GM12878 (cell line): ENCODE results near the gene DAAM1. TPM values are rescaled to one million over a fixed set of nuclear protein-coding genes. Genes with fewer than 3 reads are reported as not detected.

Experiments
- ATAC-seq: fragments of 200-7000 bp; cut with Tn5 transposase; 3 replicates; pipeline ENCODE4 v1.9.1; 2020; ENCODE audit warnings: mild to moderate bottlenecking, moderate library complexity
- BruUV-seq: library from RNA; stranded (reverse); fragments of 400-500 nt; replicated peaks from 2 replicates; lab custom pipeline; 2021; lab: Mats Ljungman, UMichigan
- CTCF ChIA-PET: fragments of 300-600 bp; sonication (Branson Sonifier 250); formaldehyde crosslinking; extraction: SDS; loops from one replicate; lab custom pipeline; 2021; ENCODE audit warnings: inconsistent platforms; lab: Yijun Ruan, JAX
- POLR2A ChIA-PET: fragments of 350-600 bp; formaldehyde crosslinking; extraction: SDS; loops from one replicate; lab custom pipeline; 2021; ENCODE audit warnings: inconsistent platforms; lab: Charles Lee
- RAD21 ChIA-PET: fragments of 300-600 bp; sonication (Branson Sonifier 250); formaldehyde crosslinking; loops from one replicate; lab custom pipeline; 2023; ENCODE audit warnings: antibody characterized with exemption; ENCODE audit not compliant: unreplicated experiment; lab: Charles Lee
- SMC1A ChIA-PET: fragments of 300-600 bp; sonication (Branson Sonifier 250); formaldehyde crosslinking; loops from one replicate; lab custom pipeline; 2023; ENCODE audit not compliant: unreplicated experiment, uncharacterized antibody; lab: Charles Lee
- DNase-seq: peaks from one replicate; pipeline ENCODE4 v3.0.0-alpha.2; 2011; ENCODE audit warnings: low read depth, low spot score
- FAIRE-seq: peaks from 3 replicates; lab custom pipeline; 2011; peaks lifted over from hg19 to GRCh38; lab: Jason Lieb, UNC
- H2AFZ ChIP-seq: 2 replicates; pipeline ENCODE4 v1.6.0; 2011; ENCODE audit warnings: low read depth, low read length, control low read depth; ENCODE audit not compliant: control insufficient read depth
- H3K27ac ChIP-seq: 2 replicates; pipeline ENCODE4 v1.5.1; 2011; ENCODE audit warnings: control low read depth; ENCODE audit not compliant: control insufficient read depth, insufficient read depth
- H3K27me3 ChIP-seq, 2 experiments: replicated peaks in 1 of 2; 2 replicates each; pipeline versions ENCODE4 v1.6.0 to v1.6.1; 2011; ENCODE audit warnings: low read length in 1 of 2; ENCODE audit not compliant: control insufficient read depth in 2 of 2, insufficient read depth in 2 of 2
- H3K36me3 ChIP-seq, 2 experiments: 2 replicates each; pipeline ENCODE4 v1.5.1; 2011; ENCODE audit warnings: low read length in 1 of 2; ENCODE audit not compliant: control insufficient read depth in 2 of 2, insufficient read depth in 2 of 2
- H3K4me1 ChIP-seq: 2 replicates; pipeline ENCODE4 v1.6.1; 2011; ENCODE audit warnings: mild to moderate bottlenecking, low read length, moderate library complexity, mixed read lengths; ENCODE audit not compliant: control insufficient read depth, insufficient read depth
- H3K4me2 ChIP-seq: 2 replicates; pipeline ENCODE4 v1.6.0; 2011; ENCODE audit warnings: control low read depth; ENCODE audit not compliant: control insufficient read depth, insufficient read depth
- H3K4me3 ChIP-seq: fragments of 200-600 bp; sonication (generic); 2 replicates; pipeline ENCODE4 v1.5.1; 2016
- H3K79me2 ChIP-seq: 2 replicates; pipeline ENCODE4 v1.6.0; 2011; ENCODE audit warnings: low read length; ENCODE audit not compliant: control insufficient read depth, insufficient read depth
- H3K9ac ChIP-seq: 2 replicates; pipeline ENCODE4 v1.8.0; 2011; ENCODE audit warnings: low read length, control low read depth, mixed read lengths; ENCODE audit not compliant: control insufficient read depth, insufficient read depth
- H3K9me3 ChIP-seq: replicated peaks from 3 replicates; pipeline ENCODE4 v1.5.1; 2011; ENCODE audit warnings: mild to moderate bottlenecking, low read length; ENCODE audit not compliant: control insufficient read depth, insufficient read depth
- H4K20me1 ChIP-seq: 2 replicates; pipeline ENCODE4 v1.6.0; 2011; ENCODE audit not compliant: control insufficient read depth, insufficient read depth
- NBN ChIP-seq: fragments of 450-650 bp; IDR thresholded peaks from 2 replicates; pipeline ENCODE4 v1.6.1; 2016
- REST ChIP-seq: IDR thresholded peaks from 2 replicates; pipeline ENCODE4 v1.6.1; 2012; ENCODE audit warnings: mild to moderate bottlenecking, low read depth, low read length
- WGBS: methylation state at CpG from one replicate; pipeline ENCODE4 v1.1.6; 2016; ENCODE audit warnings: low lambda C conversion rate; ENCODE audit not compliant: insufficient replicate concordance, insufficient coverage; ENCODE audit errors: missing lambda C conversion rate; 5-methylcytosine and 5-hydroxymethylcytosine counted together
- in situ Hi-C: fragments of 300-500 bp; cut with MboI; formaldehyde crosslinking; loops from 9 replicates; pipeline ENCODE4 v1.14.3; 2018; ENCODE audit warnings: mixed read lengths
- intact Hi-C: fragments of 100-400 bp; cut with micrococcal nuclease; formaldehyde crosslinking; loops from one replicate; pipeline ENCODE4 v1.14.2; 2022; ENCODE audit not compliant: unreplicated experiment
- polyA plus RNA-seq, 11 experiments: library from polyadenylated mRNA; depleted of rRNA in 4 of 11; unstranded in 6 of 11; stranded (reverse) in 5 of 11; fragments of >200 nt; fragmentation: Nextera tagmentation in 4 of 11; fragmentation: Illumina TruSeq in 1 of 11; extraction: Ambion mirVana in 4 of 11; extraction: Trizol in 1 of 11; gene quantifications; 1 replicate in 1 of 11; 2 replicates in 10 of 11; pipeline versions ENCODE4 v1.2.1 to v1.2.3, GENCODE V29; 2011 to 2016; ENCODE audit warnings: inconsistent platforms in 2 of 11, missing spikeins in 2 of 11, low read depth in 1 of 11
- total RNA-seq, 4 experiments: library from RNA; depleted of rRNA in 3 of 4; stranded (reverse); fragments of >200 nt in 3 of 4; fragmentation: Illumina TruSeq in 1 of 4; extraction: Trizol in 1 of 4; gene quantifications; 2 replicates each; pipeline versions ENCODE4 v1.2.1 to v1.2.3, GENCODE V29; 2013 to 2021

Gene DAAM1
- total and polyA plus RNA-seq, 10 of the 15 experiments (the other 5 are each of a cell fraction or from before 2014, with no cell fraction given): 13.8 to 32.4 (median 24.2) TPM

- H3K4me2 ChIP-seq: no peak overlapping the region
- no peak for FAIRE-seq
Observed at GRCh38 chr14:59407246-59408010, 219.0 kb downstream of the DAAM1 start.

More at GRCh38 chr14:59407246-59408010, 219.0 kb downstream of the DAAM1 start:
- H3K27me3 ChIP-seq: no peaks in the 10 kb centered on the region
- TF ChIP-seq REST: no peak
- TF ChIP-seq NBN: no peak
- POLR2A ChIA-PET: no interaction called here
- intact Hi-C loops: no loop called here
- H2AFZ ChIP-seq: no peak overlapping the region
- no peak overlapping the region for H3K9ac ChIP-seq
- CTCF ChIA-PET: interaction anchor here (0.5 to 1.0 kb wide), 3 partner anchors 17 to 555 kb away, joined by 3 to 7 read pairs (median 4); no protein-coding TSS in a partner anchor
- no peaks in the 10 kb centered on the region for H3K79me2 ChIP-seq
- H3K4me3 ChIP-seq: no peak overlapping the region
- DNase-seq: no peak
- no peak for ATAC-seq
- no peaks in the 10 kb centered on the region for H3K36me3 ChIP-seq
- no peak overlapping the region for H3K27ac ChIP-seq
- no peaks in the 10 kb centered on the region; the same call in 2 of the 3 replicates for H3K9me3 ChIP-seq
- no TSS peak for BruUV-seq
- SMC1A ChIA-PET: interaction anchor here (1.3 kb wide), 1 partner anchor 282 kb away, joined by 3 read pairs; no protein-coding TSS in a partner anchor
- 60% methylated on average over 4 of the region's 4 CpGs for WGBS
- no peaks in the 10 kb centered on the region for H3K4me1 ChIP-seq
- in situ Hi-C loops: no loop called here
- RAD21 ChIA-PET: no interaction called here
- H4K20me1 ChIP-seq: no peaks in the 10 kb centered on the region
